Measurements from ENCODE around the gene LATS2.

Gene LATS2

DNA sequence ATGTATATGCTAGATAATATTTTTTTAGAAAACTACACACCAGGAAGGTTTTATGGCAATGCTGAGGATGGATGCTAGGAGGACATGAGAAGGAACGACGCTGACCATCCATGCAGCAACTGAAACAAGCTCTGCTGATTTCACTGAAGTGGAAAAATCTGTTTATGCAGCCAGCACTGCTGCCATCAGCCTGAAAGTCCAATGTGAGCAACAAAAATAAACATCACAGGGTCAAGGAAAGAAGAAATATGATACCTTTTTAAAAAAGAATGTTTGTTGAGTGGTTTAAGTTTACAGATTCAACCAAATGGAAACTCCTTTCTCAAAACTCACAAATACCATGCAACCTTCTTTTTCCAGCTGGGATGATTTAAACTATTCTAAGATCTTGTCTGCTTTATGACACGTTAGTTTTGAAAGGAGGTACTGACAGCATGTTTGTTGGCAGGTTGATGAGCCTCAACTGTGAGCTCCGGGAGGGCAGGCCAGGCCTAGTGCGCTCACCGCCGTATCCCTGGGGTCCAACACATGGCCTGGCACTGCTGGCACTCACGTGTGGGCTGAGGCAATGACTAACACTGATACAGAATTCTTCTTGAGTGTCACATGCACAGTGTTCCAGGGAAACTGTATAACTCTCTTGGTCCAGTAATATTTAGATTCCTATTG, 46.8 kb downstream of the LATS2 start:
- DNase-seq (ENCODE audit: extremely low spot score): no peak
- CTCF ChIA-PET: no interaction called here
- TF ChIP-seq SP1 (IDR thresholded peaks at IDR 0.05): no peak
- TF ChIP-seq, protein P1, sequence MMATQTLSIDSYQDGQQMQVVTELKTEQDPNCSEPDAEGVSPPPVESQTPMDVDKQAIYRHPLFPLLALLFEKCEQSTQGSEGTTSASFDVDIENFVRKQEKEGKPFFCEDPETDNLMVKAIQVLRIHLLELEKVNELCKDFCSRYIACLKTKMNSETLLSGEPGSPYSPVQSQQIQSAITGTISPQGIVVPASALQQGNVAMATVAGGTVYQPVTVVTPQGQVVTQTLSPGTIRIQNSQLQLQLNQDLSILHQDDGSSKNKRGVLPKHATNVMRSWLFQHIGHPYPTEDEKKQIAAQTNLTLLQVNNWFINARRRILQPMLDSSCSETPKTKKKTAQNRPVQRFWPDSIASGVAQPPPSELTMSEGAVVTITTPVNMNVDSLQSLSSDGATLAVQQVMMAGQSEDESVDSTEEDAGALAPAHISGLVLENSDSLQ (IDR thresholded peaks at IDR 0.05): peak; percentile 26; the same call in 1 of the 2 replicates
- no peak for TF ChIP-seq BHLHE40 (IDR thresholded peaks at IDR 0.05; ENCODE audit: borderline replicate concordance)
- no peak for TF ChIP-seq SUZ12 (IDR thresholded peaks at IDR 0.05)
- POLR2A ChIA-PET: no interaction called here

DNA sequence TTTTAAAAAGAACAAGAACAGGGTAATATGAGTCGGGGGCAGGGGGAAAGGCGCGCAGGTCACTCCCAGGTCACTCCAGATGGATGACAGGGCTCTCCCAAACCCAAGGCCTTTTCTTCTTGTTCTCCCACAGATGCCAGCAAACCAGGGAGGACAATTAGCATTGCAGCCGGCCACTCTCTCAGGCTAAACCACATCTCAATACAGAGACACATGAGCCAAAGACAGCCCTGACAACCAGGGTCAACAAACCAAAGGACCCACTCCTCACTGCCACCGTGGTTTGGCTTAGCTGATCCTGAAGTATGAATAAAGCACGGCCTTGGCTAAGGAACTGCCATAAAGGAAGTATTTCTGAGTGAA, 47.3 kb downstream of the LATS2 start:
- DNase-seq (ENCODE audit: extremely low spot score): no peak
- ChIA-PET POLR2A (no interaction called here), CTCF (no interaction called here)
- TF ChIP-seq BHLHE40 (IDR thresholded peaks at IDR 0.05; ENCODE audit: borderline replicate concordance): no peak
- TF ChIP-seq LEF1 (IDR thresholded peaks at IDR 0.05; ENCODE audit: borderline replicate concordance): no peak
- TF ChIP-seq CTBP1 (IDR thresholded peaks at IDR 0.05; ENCODE audit: borderline replicate concordance): no peak
- no peak for TF ChIP-seq FOXK2 (IDR thresholded peaks at IDR 0.05)
- no peak for TF ChIP-seq ARNT (IDR thresholded peaks at IDR 0.05)
- TF ChIP-seq, protein P1 (IDR thresholded peaks at IDR 0.05): no peak
- TF ChIP-seq SP1 (IDR thresholded peaks at IDR 0.05): no peak
- no peak for TF ChIP-seq HDGF (IDR thresholded peaks at IDR 0.05; ENCODE audit: borderline replicate concordance)
- no peak for TF ChIP-seq SUZ12 (IDR thresholded peaks at IDR 0.05)
- TF ChIP-seq FOXA1 (IDR thresholded peaks at IDR 0.05): no peak
- no peak for TF ChIP-seq ZNF384 (IDR thresholded peaks at IDR 0.05)
- TF ChIP-seq TARDBP (IDR thresholded peaks at IDR 0.05): no peak
- no peak for TF ChIP-seq L3MBTL2 (conservative IDR thresholded peaks at IDR 0.05)
- no peak for TF ChIP-seq NFRKB (IDR thresholded peaks at IDR 0.05)

DNA sequence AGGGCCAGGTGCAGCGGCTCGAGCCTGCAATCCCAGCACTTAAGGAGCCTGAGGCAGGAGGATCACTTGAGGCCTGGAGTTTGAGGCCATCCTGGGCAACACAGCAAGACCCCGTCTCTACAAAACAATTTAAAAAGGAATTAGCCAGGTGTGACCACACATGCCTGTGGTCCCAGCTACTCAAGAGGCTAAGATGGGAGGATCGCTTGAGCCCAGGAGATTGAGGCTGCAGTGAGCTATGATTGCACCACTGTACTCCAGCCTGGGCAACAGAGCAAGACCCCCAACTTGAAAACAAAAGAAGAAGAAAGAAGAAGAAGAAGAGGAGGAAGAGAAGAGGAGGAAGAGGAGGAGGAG, 47.7 kb downstream of the LATS2 start:
- CTCF ChIA-PET: no interaction called here
- POLR2A ChIA-PET: no interaction called here
- no peak for DNase-seq (ENCODE audit: extremely low spot score)
- TF ChIP-seq, protein P1 (IDR thresholded peaks at IDR 0.05): no peak
- TF ChIP-seq SP1 (IDR thresholded peaks at IDR 0.05) (no peak), ZNF384 (IDR thresholded peaks at IDR 0.05) (no peak), FOXK2 (IDR thresholded peaks at IDR 0.05) (no peak)

DNA sequence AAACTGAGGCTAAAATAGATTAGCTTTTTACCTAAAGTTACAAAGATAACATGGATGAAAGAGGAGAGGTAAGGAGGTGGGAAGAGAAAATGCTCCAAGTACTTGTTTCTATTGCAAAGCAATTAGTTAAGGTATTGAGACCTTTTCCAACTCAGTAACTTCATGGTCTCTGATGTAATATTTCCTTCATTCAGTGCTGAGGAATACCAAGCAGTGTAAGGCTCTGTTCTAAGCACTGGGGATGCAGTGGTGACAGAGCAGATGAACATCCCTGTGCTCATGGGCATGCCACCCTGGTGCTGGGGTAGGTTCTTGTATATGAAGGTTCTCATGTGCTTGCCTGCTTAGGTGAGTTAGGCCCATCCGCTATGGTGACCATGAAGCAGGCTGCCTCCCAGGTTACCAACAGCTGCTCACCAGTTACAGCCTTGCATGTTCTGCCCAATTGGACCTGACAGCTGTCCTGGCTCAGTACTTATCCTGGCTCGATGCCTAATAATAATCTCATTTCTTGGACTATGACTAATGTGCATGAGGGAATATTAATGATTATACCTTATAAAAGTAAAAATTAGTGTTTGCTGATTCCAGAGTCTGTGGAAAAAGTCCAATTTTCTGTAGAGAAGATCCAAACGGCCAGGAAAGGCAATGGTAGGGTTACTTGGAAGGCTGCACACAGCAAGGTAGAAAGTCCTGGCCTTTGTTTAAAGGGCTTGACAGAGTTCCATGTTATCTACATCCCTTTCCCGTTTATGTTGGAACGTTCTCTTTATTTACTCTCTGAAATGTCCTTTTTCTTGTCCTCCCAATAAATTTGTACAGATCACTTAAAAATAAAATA, 48.3 kb downstream of the LATS2 start:
- POLR2A ChIA-PET: no interaction called here
- TF ChIP-seq SP1 (IDR thresholded peaks at IDR 0.05): no peak
- CTCF ChIA-PET: interaction anchor here (0.6 kb wide), 1 partner anchor 31 kb away, joined by 3 read pairs; no protein-coding TSS in a partner anchor
- no peak for DNase-seq (ENCODE audit: extremely low spot score)

DNA sequence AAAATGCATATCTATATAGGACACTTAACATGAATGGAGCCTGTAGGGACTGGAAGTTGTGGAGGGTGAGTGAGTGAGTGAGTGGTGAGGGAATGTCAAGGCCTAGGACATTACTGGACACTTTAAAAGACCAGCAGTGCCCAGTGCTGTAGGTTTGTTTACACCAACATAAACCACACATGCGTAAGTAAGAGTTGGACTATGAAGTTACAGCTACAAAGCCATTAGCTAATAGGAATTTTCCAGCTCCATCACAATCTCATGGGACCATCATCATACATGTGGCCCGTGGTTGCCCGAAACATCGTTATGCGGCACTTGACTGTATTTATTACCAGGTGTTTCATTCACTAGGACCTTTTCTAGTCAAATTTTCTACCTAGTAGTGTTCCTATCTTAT, 49.2 kb downstream of the LATS2 start:
- TF ChIP-seq BHLHE40 (IDR thresholded peaks at IDR 0.05; ENCODE audit: borderline replicate concordance) (no peak), ZNF384 (IDR thresholded peaks at IDR 0.05) (no peak), ELF4 (IDR thresholded peaks at IDR 0.05) (no peak), ARNT (IDR thresholded peaks at IDR 0.05) (no peak), FOXK2 (IDR thresholded peaks at IDR 0.05) (no peak), FOXA1 (IDR thresholded peaks at IDR 0.05) (no peak), LEF1 (IDR thresholded peaks at IDR 0.05; ENCODE audit: borderline replicate concordance) (no peak), FOXM1 (IDR thresholded peaks at IDR 0.05; ENCODE audit: borderline replicate concordance) (no peak), NFRKB (IDR thresholded peaks at IDR 0.05) (no peak), TARDBP (IDR thresholded peaks at IDR 0.05) (no peak)
- ChIA-PET POLR2A (no interaction called here), CTCF (no interaction called here)
- DNase-seq (ENCODE audit: extremely low spot score): no peak

DNA sequence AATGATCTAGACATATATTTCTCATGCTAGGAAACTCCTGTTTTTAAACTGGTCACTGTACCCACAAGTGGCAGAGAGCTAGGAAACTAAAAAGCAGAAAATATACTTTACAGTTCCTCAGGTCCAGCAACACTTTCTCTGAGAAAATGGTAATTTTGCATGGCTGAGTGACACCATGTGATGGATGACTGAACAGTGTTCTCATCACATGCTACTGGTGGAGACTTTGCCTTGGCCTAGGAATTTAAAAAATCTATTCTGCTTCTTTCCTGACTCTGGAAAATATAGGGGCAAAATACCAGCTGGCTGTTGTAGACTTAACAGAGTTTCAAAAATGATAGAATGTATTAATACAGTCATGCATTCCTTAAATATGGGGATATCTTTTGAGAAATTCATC, 50.0 kb downstream of the LATS2 start:
- POLR2A ChIA-PET: no interaction called here
- no peak for DNase-seq (ENCODE audit: extremely low spot score)
- TF ChIP-seq SP1 (IDR thresholded peaks at IDR 0.05) (no peak), ARNT (IDR thresholded peaks at IDR 0.05) (no peak), FOXK2 (IDR thresholded peaks at IDR 0.05) (no peak), ZNF384 (IDR thresholded peaks at IDR 0.05) (no peak), ELF4 (IDR thresholded peaks at IDR 0.05) (no peak), SUZ12 (IDR thresholded peaks at IDR 0.05) (no peak), TARDBP (IDR thresholded peaks at IDR 0.05) (no peak), NFRKB (IDR thresholded peaks at IDR 0.05) (no peak), BHLHE40 (IDR thresholded peaks at IDR 0.05; ENCODE audit: borderline replicate concordance) (no peak), FOXA1 (IDR thresholded peaks at IDR 0.05) (no peak), HDGF (IDR thresholded peaks at IDR 0.05; ENCODE audit: borderline replicate concordance) (no peak)
- TF ChIP-seq, protein P1 (IDR thresholded peaks at IDR 0.05): no peak
- CTCF ChIA-PET: no interaction called here
